Gastrocnemius medialis (tissue), 4 donors: ENCODE results near the gene TRMT44.

Source experiments
- POLR2A ChIP-seq, 2 donors: fragments of 450-650 bp; IDR thresholded peaks; one replicate each; pipeline ENCODE4 v1.6.1; 2017; ENCODE audit warnings: antibody characterized with exemption in 2 of 2, mild to moderate bottlenecking in 2 of 2, moderate library complexity in 2 of 2
- TF ChIP-seq, protein P1 (sequence below), 5 experiments: fragments of 450-650 bp in 3 of 5; fragments of 200-600 bp in 2 of 5; sonication (generic) in 2 of 5; IDR thresholded peaks in 4 of 5; conservative IDR thresholded peaks in 1 of 5; 1 replicate in 4 of 5; 2 replicates in 1 of 5; pipeline ENCODE4 v1.5.1; 2016 to 2019; ENCODE audit warnings: antibody characterized with exemption in 5 of 5, mild to moderate bottlenecking in 3 of 5, moderate library complexity in 3 of 5

DNA sequence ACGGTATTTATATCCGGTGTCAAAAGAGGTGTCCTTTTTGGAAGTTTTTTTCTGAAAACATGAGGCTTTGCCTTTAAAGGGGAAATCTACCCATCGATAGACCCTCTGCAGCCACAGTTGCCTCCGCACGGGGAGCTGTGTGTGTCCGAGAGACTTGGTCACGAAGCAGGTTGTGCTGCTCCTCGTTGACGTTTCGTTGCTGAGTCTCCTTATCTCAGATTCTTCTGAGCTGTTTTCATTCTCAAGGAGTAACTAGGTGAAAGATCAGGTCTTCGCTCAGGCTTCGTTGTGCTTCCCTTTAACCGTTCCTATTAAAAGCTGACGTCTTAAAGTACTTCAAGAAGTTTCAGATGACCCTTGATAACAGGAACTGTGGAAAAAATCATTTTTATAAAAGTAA is 23.8 kb downstream of the TRMT44 start:
- TF ChIP-seq POLR2A (IDR thresholded peaks at IDR 0.05) = no peak
- TF ChIP-seq, protein P1, sequence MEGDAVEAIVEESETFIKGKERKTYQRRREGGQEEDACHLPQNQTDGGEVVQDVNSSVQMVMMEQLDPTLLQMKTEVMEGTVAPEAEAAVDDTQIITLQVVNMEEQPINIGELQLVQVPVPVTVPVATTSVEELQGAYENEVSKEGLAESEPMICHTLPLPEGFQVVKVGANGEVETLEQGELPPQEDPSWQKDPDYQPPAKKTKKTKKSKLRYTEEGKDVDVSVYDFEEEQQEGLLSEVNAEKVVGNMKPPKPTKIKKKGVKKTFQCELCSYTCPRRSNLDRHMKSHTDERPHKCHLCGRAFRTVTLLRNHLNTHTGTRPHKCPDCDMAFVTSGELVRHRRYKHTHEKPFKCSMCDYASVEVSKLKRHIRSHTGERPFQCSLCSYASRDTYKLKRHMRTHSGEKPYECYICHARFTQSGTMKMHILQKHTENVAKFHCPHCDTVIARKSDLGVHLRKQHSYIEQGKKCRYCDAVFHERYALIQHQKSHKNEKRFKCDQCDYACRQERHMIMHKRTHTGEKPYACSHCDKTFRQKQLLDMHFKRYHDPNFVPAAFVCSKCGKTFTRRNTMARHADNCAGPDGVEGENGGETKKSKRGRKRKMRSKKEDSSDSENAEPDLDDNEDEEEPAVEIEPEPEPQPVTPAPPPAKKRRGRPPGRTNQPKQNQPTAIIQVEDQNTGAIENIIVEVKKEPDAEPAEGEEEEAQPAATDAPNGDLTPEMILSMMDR (IDR thresholded peaks at IDR 0.05 in 4 of 5, conservative IDR thresholded peaks at IDR 0.05 in 1 of 5) = no peak
